ENCODE results near the gene HEXIM2. TPM values are rescaled to one million over a fixed set of nuclear protein-coding genes. Genes with fewer than 3 reads are reported as not detected.

Gene HEXIM2
- total and polyA plus RNA-seq, 2 of the 13 experiments (the other 11 are each of a cell fraction or from before 2014, with no cell fraction given), result 27.1 to 32.4 TPM

DNA sequence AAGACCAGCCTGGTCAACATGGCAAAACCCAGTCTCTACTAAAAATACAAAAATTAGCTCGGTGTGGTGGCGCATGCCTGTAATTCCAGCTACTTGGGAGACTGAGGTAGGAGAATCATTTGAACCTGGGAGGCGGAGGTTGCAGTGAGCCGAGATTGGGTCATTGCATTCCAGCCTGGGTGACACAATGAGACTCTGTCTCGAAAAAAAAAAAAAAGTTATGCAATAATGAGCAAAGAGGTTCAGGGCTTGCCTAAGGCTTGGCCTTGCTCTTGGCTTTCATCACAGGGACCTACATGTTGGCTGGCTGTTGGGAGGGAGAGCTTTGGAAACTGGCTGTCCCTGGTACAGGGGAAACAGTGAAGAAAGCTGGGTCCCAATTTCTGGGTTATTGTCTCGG lies 40.2 kb downstream of the HEXIM2 start (continued):
- TF ChIP-seq SP4 (CRISPR knock-in tag; IDR thresholded peaks at IDR 0.05), result peak; percentile 79; the same call in 1 of the 2 replicates
- TF ChIP-seq ELF1 (CRISPR knock-in tag; IDR thresholded peaks at IDR 0.05), result peak; percentile 42
- TF ChIP-seq KDM2A (CRISPR knock-in tag; IDR thresholded peaks at IDR 0.05; ENCODE audit: borderline replicate concordance, low read depth), result peak; percentile 61
- 0 out of 2 replicates have a peak, but pooled peaks have one; percentile 31 for TF ChIP-seq ZNF678 (CRISPR knock-in tag; IDR thresholded peaks at IDR 0.05)
- peak; percentile 60; the same call in 1 of the 2 replicates for TF ChIP-seq ZNF619 (CRISPR knock-in tag; IDR thresholded peaks at IDR 0.05)
- TF ChIP-seq ZNF644 (CRISPR knock-in tag; IDR thresholded peaks at IDR 0.05; ENCODE audit: low read depth), result peak; percentile 100
- peak; percentile 81 for TF ChIP-seq PPARG (CRISPR knock-in tag; conservative IDR thresholded peaks at IDR 0.05)
- 0 out of 2 replicates have a peak, but pooled peaks have one; percentile 3 for TF ChIP-seq MTF1 (CRISPR knock-in tag; IDR thresholded peaks at IDR 0.05)
- TF ChIP-seq, protein P1, sequence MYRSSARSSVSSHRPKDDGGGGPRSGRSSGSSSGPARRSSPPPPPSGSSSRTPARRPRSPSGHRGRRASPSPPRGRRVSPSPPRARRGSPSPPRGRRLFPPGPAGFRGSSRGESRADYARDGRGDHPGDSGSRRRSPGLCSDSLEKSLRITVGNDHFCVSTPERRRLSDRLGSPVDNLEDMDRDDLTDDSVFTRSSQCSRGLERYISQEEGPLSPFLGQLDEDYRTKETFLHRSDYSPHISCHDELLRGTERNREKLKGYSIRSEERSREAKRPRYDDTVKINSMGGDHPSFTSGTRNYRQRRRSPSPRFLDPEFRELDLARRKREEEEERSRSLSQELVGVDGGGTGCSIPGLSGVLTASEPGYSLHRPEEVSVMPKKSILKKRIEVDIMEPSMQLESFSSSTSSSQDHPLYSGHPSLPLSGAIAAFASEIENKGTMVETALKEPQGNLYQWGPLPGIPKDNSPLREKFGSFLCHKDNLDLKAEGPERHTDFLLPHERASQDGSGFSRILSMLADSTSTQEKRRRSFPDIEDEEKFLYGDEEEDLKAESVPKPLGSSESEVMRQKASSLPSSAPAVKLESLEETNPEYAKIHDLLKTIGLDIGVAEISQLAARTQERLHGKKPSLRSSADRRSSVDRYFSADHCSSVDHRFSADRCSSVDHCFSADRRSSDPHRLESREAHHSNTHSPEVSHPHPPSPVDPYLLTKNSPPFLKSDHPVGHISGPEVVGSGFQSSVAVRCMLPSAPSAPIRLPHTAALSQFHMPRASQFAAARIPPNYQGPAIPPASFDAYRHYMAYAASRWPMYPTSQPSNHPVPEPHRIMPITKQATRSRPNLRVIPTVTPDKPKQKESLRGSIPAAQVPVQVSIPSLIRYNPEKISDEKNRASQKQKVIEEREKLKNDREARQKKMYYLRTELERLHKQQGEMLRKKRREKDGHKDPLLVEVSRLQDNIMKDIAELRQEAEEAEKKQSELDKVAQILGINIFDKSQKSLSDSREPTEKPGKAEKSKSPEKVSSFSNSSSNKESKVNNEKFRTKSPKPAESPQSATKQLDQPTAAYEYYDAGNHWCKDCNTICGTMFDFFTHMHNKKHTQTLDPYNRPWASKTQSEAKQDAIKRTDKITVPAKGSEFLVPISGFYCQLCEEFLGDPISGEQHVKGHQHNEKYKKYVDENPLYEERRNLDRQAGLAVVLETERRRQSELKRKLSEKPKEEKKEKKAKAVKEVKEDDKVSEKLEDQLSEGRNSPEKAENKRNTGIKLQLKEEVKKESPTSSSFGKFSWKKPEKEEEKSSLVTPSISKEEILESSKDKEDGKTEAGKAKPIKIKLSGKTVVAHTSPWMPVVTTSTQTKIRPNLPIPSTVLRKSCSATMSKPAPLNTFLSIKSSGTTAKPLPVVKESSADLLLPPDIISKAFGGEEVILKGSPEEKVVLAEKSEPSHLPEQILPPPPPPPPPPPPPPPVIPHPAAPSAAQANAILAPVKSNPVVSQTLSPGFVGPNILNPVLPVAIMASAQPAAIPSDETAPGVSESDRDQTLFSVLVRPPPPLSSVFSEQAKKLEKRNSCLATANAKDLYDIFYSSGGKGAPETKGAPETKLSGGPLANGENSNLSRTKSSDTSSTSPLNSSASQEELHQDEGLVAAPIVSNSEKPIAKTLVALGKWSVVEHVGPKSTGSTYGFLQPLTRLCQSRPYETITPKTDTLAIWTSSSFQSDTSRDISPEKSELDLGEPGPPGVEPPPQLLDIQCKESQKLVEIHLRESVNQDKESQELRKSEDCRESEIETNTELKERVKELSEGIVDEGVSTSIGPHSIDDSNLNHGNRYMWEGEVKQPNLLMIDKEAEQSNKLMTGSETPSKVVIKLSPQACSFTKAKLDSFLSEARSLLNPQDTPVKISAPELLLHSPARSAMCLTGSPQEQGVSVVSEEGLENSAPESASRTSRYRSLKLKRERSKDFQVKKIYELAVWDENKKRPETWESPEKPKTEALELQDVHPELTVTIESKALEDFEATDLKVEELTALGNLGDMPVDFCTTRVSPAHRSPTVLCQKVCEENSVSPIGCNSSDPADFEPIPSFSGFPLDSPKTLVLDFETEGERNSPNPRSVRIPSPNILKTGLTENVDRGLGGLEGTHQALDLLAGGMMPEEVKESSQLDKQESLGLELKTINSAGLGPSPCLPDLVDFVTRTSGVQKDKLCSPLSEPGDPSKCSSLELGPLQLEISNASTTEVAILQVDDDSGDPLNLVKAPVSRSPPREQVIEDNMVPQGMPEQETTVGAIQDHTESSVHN (CRISPR knock-in tag; IDR thresholded peaks at IDR 0.05), result peak; percentile 47; the same call in 1 of the 2 replicates
- peak; percentile 83 for TF ChIP-seq JUN (CRISPR knock-in tag; IDR thresholded peaks at IDR 0.05)
- TF ChIP-seq, protein P2, sequence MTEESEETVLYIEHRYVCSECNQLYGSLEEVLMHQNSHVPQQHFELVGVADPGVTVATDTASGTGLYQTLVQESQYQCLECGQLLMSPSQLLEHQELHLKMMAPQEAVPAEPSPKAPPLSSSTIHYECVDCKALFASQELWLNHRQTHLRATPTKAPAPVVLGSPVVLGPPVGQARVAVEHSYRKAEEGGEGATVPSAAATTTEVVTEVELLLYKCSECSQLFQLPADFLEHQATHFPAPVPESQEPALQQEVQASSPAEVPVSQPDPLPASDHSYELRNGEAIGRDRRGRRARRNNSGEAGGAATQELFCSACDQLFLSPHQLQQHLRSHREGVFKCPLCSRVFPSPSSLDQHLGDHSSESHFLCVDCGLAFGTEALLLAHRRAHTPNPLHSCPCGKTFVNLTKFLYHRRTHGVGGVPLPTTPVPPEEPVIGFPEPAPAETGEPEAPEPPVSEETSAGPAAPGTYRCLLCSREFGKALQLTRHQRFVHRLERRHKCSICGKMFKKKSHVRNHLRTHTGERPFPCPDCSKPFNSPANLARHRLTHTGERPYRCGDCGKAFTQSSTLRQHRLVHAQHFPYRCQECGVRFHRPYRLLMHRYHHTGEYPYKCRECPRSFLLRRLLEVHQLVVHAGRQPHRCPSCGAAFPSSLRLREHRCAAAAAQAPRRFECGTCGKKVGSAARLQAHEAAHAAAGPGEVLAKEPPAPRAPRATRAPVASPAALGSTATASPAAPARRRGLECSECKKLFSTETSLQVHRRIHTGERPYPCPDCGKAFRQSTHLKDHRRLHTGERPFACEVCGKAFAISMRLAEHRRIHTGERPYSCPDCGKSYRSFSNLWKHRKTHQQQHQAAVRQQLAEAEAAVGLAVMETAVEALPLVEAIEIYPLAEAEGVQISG (CRISPR knock-in tag; IDR thresholded peaks at IDR 0.05), result peak; percentile 82
- TF ChIP-seq, protein P3, sequence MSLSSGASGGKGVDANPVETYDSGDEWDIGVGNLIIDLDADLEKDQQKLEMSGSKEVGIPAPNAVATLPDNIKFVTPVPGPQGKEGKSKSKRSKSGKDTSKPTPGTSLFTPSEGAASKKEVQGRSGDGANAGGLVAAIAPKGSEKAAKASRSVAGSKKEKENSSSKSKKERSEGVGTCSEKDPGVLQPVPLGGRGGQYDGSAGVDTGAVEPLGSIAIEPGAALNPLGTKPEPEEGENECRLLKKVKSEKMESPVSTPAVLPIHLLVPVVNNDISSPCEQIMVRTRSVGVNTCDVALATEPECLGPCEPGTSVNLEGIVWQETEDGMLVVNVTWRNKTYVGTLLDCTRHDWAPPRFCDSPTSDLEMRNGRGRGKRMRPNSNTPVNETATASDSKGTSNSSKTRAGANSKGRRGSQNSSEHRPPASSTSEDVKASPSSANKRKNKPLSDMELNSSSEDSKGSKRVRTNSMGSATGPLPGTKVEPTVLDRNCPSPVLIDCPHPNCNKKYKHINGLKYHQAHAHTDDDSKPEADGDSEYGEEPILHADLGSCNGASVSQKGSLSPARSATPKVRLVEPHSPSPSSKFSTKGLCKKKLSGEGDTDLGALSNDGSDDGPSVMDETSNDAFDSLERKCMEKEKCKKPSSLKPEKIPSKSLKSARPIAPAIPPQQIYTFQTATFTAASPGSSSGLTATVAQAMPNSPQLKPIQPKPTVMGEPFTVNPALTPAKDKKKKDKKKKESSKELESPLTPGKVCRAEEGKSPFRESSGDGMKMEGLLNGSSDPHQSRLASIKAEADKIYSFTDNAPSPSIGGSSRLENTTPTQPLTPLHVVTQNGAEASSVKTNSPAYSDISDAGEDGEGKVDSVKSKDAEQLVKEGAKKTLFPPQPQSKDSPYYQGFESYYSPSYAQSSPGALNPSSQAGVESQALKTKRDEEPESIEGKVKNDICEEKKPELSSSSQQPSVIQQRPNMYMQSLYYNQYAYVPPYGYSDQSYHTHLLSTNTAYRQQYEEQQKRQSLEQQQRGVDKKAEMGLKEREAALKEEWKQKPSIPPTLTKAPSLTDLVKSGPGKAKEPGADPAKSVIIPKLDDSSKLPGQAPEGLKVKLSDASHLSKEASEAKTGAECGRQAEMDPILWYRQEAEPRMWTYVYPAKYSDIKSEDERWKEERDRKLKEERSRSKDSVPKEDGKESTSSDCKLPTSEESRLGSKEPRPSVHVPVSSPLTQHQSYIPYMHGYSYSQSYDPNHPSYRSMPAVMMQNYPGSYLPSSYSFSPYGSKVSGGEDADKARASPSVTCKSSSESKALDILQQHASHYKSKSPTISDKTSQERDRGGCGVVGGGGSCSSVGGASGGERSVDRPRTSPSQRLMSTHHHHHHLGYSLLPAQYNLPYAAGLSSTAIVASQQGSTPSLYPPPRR (CRISPR knock-in tag; IDR thresholded peaks at IDR 0.05; ENCODE audit: borderline replicate concordance), result peak; percentile 69; the same call in 1 of the 2 replicates
- TF ChIP-seq ZNF792 (CRISPR knock-in tag; IDR thresholded peaks at IDR 0.05), result peak; percentile 81; the same call in 1 of the 2 replicates
- TF ChIP-seq SKI (IDR thresholded peaks at IDR 0.05; ENCODE audit: partially characterized antibody), result peak; percentile 99
- TF ChIP-seq ZNF816 (CRISPR knock-in tag; IDR thresholded peaks at IDR 0.05; ENCODE audit: borderline replicate concordance), result peak; percentile 87; the same call in 1 of the 2 replicates
